GM18868 (cell line): Measurements from ENCODE around the gene THEM4.
"Not testable (repeated sequence)": the region's sequence is repeated elsewhere in the genome, so short reads cannot be mapped to it uniquely, and the experiment has no call there.

Experiments
- ATAC-seq: cut with Tn5 transposase; IDR thresholded peaks from one replicate; pipeline ENCODE4 v1.9.1; 2021; ENCODE audit warnings: mild to moderate bottlenecking, moderate library complexity; ENCODE audit not compliant: unreplicated experiment

Gene THEM4

DNA sequence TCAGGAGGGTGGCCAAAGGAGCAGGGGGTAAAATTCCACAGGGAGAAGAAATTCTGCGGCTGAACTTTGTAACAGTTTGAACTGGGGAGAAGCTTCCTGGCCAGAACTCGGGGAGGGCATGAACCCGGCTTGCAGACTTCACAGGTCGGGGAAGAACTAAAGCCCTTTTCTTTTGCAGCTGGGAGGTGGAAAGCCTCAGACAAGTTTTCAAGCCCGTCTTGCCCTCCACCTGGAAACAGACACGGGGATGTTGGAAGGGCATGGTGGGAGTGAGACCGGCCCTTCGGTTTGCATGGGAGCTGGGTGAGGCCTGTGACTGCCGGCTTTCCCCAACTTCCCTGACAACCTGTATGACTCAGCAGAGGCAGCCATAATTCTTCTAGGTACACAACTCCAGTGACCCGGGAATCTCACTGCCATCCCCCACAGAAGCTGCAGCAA lies 11.3 kb downstream of the THEM4 start:
- no peak for ATAC-seq

DNA sequence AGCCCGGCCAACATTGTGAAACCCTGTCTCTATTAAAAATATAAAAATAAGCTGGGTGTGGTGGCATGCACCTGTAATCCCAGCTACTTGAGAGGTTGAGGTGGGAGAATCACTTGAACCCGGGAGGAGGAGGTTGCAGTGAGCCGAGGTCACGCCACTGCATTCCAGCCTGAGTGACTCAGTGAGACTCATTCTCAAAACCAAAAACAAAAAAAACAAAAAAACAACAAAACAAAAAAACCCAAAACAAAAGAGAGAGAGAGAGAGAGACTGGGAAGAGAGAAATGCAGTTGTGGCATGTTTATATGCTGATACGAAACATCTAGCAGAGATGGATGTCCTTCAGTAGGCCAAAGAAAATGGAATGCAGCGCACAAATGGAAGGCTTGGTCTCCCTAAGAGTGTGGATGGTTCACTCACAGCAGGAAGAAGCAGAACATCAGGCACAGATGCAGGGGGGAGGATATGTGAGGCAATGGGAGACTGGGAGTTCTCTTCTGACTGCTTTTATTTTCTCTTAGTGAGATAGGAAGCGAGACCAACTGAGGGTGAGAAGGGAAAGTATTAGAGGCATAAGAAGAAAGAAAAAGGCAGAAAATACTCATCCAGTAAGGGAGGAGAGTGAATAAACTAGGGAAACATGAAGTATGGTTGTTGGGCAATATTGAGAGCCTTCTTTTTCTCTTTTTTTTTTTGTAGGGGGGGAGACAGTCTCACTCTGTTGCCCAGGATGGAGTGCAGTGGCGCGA lies 16.0 kb downstream of the THEM4 start:
- no peak for ATAC-seq

DNA sequence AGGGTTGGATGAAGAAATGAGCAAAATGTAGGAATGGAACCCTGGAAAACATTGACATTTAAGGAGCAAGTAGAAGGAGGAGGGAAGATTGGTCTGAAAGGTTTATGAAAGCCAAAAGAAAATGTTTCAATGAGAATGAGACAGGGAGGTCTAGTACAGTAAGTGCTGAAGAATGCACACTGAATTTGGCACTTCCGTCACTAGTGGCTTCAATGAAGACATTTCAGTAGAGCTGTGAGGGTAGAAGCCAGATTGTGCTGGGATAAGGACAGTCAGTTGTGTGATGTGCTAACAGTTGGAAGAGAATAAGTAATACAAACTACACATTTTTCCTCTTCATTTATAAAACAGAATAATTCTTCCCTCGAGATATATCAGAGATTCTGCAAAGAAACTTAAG lies 17.1 kb downstream of the THEM4 start:
- ATAC-seq: no peak

DNA sequence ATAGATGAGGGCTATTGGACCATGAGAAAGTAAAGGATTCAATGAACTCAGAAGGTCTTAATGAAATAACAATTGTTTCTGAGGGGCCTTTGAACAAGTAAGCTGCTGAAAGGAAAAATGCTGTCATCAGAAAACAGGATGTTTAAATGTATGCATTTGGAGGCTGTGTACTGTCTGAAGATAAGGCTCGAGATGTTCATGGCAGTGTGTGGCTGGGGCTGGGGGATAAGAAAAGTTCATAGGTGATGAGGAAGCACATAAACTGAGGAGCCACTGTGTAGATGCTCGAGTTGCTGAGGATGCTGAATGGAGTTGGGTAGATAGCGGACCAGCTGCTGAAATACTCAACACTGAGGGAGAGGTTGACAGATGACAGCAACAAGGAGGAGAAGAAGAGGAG lies 17.8 kb downstream of the THEM4 start:
- ATAC-seq: no peak

DNA sequence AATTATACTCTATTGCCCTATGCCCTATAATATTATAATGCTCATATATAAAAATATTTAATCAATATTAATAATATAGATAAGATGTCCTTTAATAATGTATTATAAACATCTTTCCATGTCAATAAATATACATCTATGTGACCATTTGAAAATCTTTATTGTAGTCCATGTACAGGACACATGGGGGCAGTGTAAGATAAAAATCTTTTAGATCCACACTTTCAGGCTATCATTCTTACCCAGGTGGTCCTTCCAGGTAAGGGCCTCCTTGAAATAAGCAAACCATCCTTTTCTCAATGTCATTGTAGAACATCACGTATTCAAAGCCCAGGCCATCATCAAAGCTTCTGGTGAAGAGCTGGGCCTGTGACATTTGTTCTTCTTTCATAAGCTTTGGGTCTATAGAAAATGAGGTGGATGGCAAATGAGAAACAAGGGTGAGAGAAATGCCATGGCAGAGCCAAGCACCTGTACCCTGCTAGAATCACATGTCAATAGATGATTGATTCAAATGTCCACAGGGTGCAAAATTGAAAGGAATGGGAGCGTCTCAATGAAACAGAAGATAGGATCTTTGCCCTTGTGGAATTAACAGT lies 20.2 kb downstream of the THEM4 start:
- no peak for ATAC-seq

DNA sequence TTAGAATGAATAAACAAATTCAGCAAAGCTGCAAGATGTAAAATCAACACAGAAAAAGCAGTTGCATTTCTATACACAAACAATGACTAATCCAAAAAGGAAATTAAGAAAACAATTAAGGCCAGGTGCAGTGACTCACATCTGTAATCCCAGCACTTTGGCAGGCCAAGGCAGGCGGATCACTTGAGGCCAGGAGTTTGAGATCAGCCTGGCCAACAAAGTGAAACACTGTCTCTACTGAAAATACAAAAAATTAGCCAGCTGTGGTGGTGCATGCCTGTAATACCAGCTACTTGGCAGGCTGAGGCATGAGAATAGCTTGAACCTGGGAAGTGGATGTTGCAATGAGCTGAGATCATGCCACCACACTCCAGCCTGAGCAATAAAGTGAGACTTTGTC lies 22.3 kb downstream of the THEM4 start:
- ATAC-seq: no peak

DNA sequence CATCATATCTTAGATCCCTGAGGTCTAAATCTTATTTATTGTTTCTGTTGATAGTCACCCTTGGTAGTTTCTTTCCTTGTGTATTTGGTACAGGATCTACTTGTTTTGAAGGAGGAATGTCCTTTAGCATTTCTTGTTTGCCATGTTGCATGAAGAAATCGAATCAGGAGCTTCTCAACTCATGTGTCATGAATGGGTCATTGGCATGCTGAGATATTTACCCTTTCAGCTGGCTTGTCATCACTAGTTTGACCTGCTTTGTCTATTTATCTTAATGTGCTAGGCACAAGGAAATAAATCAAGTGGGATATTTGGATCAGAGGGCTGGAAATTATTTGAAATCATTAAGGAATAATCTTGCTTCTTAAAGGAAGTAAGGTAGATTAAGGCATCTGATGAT lies 23.8 kb downstream of the THEM4 start:
- no peak for ATAC-seq

DNA sequence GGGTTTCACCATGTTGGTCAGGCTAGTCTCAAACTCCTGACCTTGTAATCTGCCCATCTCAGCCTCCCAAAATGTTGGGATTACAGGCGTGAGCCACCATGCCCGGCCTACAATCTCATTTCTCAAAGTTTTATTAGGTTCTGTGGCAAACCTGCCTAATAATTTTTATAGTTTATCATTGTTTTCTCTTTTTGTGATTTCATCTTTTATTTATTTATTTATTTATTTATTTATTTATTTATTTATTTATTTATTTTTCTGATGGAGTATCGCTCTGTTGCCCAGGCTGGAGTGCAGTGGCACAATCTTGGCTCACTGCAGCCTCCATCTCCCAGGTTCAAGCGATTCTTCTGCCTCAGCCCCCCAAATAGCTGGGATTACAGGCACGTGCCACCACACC lies 24.4 kb downstream of the THEM4 start:
- ATAC-seq: not testable (repeated sequence)

DNA sequence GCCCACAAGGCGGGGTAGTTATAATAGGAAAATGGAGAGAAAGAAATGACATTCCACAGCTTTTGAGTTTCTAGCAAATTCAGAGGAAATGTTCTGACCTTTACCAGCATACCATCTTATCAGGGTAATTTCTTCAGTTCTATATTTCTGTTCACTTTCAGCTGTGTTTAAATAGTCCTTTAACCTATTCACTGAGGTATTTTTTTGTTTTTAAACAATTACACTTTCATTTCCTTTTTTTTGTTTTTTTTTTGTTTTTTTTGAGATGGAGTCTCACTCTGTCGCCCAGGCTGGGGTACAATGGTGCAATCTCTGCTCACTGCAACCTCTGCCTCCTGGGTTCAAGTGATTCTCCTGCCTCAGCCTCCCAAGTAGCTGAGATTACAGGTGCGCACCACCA lies 24.9 kb downstream of the THEM4 start:
- ATAC-seq: not testable (repeated sequence)

DNA sequence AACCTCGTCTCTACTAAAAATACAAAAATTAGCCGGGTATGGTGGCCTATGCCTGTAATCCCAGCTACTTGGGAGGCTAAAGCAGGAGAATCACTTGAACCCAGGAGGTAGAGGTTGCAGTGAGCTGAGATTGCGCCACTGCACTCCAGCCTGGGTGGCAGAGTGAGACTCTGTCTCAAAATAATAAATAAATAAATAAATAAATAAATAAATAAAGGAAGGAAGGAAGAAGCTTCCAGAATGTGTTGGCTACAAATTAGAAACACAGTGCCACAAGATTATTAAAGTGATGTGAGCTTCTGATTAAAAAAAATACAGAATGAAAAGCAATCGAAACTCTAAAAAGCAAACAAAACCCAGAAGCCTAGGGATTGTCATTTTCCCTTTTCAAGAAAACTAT lies 25.4 kb downstream of the THEM4 start:
- ATAC-seq: not testable (repeated sequence)

DNA sequence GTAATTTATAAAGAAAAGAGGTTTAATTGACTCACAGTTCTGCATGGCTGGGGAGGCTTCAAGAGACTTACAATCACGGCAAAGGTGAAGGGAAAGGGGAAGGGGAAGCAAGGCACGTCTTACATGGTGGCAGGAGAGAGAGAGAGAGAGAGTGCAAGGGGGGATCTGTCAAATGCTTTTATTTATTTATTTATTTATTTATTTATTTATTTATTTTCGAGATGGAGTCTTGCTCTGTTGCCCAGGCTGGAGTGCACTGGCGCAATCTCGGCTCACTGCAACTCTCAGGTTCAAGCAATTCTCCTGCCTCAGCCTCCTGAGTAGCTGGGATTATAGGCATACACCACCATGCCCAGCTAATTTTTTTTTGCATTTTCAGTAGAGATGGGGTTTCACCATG lies 26.4 kb downstream of the THEM4 start:
- ATAC-seq: not testable (repeated sequence)

DNA sequence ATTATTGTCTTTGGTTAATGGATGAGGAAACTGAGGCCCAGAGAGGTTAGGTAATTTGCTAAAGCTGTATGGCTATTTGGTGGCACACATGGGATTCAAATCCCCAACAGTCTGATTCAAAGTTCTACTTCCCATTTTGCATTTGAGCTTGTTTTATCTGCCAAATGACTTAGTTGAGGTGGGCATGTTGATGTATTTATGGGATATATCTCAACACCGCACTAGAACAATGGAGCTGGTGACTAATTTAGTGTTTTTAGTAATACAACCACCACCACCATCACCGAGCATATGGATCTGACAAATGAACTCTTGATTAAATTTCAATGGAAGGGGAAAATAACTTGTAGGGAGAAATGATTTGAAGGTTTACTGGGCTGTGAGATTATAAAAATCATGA lies 26.8 kb downstream of the THEM4 start:
- no peak for ATAC-seq

DNA sequence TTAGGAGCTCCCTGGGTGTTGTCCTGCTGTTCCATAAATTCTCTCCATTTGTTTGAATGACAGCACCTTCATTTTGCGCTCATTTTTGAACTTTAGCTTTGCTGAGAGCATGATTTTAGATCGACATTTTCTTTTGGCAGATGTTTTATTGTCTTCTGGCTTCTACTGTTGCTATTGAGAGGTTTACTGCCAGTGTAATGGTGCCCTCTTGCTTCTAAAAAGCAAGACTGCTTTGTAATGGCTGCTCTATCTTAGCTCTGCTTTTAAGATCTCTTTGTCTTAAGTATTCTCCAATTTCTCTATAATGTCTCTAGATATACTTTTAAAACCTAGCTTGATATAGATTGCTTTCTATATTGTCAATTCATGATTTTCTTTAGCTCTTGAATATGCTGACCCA lies 27.8 kb downstream of the THEM4 start:
- no peak for ATAC-seq

DNA sequence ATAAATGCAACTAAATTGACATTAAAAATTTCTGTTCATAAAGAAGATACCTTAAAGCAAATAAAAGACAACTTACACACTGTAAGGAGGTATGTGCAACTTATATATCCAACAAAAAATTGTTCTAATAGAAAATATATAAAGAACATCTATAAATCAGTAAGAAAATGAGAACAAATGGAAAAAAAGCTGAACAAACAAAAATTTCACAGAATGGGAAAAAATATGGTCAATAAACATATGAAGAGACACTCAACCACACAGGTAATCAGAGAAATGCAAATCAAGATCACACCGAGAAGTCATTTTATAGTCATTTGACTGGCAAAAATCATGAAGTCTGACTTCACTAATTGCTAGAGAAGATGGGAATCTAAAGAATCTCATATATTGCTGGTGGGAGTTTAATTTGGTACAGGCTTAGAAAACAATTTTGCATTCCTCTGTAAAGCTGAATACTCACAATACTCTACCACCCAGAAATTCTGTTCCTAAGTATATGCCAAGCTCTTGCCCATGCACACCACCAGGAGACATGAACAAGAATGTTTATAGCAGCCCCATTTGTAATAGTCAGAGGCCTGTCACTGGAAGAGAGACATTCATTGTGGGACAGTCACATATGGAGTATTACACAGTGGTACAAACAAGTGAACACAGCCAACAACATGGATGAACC lies 33.8 kb downstream of the THEM4 start:
- ATAC-seq: no peak

DNA sequence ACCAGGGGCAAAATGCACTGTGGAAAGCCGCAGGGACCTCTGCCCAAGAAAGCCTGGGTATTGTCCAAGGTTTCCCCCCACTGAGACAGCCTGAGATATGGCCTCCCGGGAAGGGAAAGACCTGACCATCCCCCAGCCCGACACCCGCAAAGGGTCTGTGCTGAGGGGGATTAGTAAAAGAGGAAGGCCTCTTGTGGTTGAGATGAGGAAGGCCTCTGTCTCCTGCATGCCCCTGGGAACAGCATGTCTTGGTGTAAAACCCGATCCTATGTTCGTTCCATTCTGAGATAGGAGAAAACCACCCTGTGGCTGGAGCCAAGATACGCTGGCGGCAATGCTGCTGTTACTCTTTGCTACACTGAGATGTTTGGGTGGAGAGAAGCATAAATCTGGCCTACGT lies 36.5 kb downstream of the THEM4 start:
- not testable (repeated sequence) for ATAC-seq

DNA sequence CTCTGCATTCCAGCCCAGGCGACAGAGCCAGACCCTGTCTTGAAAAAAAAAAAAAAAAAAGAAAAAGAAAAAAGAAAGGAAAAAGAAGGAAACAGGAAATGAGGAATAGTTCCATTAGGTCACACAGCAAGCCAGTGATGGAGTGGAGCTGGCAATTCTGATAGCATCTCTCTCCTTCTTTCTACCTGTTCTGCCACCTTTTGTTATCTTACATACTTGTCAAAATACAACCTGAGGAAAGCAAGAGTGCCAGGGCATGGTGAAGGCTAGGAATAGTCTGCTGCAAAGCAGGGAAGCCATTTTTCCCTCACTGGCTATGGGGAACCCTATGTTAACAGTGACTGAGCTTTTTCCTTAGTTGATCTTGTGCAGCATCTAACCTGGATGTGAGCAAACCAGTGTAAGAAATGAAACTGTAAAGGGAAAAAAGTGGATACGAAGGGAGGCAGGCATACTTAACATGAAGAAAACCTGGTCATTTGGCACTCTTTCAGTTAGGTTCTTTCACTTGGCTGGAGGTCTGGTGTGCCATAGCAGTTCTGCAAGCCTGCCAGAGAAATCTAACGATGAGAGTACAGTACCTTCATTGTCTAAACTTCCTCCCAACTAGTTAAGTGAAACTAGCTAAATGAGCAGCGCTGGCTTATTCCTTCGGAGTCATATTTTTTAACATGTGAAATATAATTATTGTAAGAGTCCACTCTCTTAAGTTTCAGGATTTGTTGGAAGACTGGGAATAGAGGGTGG lies 37.9 kb downstream of the THEM4 start:
- ATAC-seq: no peak

DNA sequence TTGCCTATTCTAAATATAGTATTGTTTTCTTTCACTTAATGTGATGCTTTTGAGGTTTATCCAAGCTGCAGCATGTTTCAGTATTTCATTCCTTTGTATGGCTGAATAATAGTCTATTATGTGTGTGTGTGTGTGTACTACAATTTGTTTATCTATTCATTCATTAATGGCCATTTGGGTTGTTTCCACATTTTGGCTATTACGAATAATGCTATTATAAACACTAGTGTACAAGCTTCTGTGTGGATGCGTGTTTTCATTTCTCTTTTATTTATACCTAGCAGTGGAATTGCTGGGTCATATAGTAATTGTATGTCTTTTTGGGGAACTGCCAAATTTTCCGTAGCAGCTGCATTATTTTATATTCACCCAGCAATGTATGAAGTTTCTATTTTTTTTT lies 40.8 kb downstream of the THEM4 start:
- ATAC-seq: no peak

DNA sequence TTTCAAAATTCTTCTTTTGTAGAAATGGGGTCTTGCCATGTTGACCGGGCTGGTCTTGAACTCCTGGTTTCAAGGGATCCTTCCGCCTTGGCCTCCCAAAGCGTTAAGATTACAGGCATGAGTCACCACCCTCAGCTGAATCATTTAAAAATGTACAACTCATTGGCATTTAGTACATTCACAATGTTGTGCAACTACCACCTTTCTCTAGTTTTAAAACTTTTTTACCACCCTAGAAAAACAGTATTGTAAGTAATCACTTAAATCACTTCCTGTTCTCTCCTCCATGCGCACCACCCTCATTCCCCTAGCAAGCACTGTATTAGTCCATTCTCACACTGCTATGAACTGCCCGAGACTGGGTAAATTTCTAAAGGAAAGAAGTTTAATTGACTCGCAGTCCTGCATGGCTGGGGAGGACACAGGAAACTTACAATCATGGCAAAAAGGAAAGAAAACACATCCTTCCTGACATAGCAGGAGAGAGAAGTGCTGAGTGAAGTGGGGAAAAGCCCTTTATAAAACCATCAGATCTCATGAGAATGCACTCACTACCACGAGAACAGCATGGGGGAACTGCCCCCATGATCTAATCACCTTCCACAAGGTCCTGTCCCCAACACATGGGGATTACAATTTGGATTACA lies 41.4 kb downstream of the THEM4 start:
- no peak for ATAC-seq

DNA sequence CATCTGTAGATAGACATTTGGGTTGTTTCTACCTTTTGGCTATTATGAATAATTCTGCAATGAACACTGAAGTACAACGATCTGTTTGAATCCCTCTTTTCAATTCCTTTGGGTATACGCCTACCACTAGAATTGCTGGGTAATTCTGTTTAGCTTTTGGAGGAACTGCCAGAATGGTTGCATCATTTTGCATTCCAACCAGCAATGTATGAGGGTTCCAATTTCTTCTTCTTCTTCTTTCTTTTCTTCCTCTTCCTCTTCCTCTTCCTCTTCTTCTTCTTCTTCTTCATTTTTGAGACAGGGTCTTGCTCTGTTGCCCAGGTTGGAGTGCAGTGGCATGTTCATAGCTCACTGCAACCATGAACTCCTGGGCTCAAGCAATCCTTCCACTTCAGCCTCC lies 42.0 kb downstream of the THEM4 start:
- no peak for ATAC-seq

DNA sequence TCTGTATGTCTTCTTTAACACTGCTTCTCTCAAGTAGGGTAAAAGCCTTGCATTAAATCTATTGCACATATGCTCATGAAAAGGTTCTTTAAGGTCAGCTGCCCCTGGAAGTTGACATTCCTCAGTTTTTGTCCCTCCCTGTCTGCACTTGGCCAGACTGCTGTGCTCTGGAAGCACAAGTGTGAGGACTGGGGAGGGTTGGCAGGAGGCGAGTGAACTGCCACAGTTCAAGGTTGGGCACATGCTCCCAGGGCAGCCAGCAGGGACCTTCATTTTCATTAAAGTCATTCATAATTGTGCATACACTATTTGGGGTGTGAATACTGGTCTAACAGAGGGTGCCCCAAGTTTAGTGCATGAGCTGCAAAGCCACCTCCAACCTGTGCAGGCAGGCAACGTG lies 44.9 kb downstream of the THEM4 start:
- ATAC-seq: no peak

DNA sequence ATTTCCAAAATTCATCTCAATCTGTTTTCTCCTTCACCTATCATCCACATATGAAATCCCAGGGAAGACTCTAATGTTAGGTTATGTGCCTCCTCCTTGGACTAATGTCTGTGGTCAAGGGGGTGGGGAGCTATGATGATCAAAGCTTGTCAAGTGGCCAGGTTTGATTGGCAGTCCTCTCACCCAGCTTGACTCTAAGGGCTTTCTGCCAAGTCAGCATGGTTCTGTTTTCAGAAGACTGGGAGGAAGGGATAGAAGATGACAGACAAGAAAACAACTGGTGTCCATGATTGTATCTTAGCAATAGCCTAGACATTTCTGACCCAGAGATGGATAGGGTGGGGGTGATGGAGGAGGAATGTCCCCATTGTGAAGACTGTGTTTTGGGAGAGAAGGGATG lies 46.7 kb downstream of the THEM4 start:
- no peak for ATAC-seq
